HG03378 (cell line): ENCODE results near the gene PILRB.

ENCODE experiments used
- ATAC-seq: cut with Tn5 transposase; IDR thresholded peaks from one replicate; pipeline ENCODE4 v1.9.1; 2021; ENCODE audit warnings: mild to moderate bottlenecking, moderate library complexity; ENCODE audit not compliant: unreplicated experiment

PILRB gene

DNA sequence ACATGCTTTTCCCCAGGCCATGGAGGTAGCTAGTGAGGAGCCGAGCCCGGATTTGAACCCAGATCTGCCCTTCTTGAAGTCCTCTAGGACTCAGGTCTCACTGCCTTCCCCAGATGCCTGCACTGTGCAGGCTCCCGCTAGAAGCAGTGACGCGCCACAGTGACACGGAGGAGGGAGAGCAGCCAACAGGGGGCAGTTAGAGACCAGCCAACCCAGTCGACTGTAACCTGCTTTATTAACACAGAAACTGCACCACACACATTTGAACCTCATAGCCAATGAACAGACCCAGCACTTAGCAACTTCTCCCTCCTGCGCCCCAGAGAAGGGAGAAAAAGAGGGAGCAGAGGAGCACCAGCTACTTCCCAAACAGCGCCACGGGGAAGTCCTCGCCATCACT lies 42.7 kb downstream of the PILRB start:
- ATAC-seq: no peak

DNA sequence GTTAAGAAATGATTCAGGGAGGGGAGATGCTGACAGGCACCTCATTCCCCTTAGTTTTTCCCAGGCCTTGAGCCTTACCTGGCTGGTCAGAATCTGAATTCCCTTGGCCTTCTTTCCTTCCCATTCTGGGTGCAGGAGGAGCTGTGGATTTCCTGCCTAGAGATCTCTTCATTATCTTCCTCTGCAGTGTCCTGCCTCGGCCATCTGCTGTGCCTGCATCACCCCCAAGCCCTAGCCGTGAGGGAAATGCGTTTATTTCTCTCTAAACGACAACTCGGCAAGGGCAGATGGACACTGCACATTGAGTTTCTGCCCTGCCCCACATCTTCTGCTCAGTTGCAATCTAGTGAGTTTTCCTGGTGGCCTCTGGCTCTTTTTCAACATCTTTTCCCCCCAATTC lies 43.9 kb downstream of the PILRB start:
- no peak for ATAC-seq

DNA sequence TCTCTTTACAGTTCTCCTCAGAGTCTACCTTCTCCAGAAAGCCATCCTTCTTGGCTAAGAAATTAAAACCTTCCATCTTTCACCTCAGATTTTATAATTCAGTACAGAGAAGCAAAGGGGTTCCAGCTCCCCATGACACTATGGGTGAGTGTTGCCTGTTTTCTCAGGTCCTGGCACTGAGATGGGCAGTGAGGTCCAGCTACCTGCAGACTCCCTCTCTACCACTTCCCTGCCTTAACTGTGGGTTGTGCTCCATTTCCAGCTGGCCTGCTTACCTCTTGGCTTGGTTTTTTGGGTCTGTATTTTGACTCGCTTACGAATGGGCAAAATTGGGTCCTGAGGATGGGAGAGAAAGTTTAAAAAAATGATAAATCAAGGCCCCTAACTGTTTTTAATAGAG lies 44.3 kb downstream of the PILRB start:
- no peak for ATAC-seq

DNA sequence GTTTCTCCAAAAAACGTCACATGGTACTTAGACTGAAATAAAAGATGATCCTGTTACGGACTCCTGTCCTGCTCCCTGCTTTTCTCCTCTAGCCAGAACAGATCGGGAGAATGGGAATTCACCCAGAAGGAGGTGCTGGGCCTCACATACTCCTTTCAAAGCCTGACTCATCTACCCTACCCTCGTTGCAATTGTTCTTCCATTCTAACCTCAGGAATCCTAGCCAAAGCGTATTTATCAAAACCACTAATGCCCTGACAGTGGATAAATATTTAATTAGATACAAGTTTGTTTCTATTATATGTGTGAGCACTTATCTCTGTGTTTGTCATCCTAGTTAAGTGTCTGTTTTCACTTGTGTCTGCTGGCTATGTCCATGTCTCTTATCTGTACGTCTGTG lies 48.9 kb downstream of the PILRB start:
- no peak for ATAC-seq

DNA sequence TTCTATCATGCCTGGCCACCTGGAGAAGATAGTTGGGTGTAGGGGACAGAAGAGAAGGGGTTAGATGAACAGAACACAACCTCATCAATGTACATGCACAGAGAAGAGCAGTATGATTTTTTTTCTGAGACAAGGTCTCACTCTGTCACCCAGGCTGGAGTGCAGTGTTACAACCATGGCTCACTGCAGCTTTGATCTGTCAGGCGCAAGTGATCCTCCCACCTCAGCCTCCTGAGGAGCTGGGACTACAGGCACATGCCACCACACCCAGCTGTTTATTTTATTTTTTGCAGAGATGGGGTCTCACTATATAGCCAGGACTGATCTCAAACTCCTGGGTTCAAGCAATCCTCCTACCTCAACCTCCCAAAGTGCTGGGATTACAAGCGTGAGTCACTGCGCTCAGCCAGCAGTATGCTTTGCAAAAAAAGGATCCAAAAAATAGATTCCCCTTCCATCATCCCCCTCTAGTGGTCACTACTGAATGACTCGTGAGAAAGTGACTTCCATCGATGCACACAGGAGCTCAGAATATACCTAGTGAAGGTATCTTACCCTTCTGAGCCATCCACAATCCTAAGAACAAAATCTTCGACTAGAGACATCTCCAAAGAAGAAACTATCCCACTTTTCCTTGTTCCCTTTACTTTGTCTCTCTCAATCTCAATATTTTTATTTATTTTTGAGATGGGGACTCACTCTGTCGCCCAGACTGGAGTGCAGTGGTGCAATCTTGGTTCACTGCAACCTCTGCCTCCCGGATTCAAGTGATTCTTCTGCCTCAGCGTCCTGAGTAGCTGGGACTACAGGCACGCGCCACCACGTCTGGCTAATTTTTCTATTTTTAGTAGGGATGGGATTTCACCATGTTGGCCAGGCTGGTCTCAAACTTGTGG lies 49.6 kb downstream of the PILRB start:
- peak; percentile 56 for ATAC-seq

DNA sequence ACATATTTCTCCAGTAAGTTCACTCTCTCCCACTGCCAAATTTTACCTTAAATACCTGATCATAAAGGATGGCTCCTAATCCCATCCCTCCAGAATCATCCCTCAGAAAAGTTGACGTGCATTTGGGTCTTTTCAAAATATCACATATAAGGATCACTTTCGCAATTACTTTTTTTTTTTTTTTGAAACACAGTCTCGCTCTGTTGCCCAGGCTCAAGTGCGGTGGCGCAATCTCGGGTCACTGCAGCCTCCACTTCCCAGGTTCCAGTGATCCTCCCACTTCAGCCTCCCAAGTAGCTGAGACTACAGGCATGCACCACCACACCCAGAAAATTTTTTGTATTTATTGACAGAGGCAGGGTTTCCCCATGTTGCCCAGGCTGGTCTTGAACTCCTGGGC lies 53.2 kb downstream of the PILRB start:
- ATAC-seq: no peak

DNA sequence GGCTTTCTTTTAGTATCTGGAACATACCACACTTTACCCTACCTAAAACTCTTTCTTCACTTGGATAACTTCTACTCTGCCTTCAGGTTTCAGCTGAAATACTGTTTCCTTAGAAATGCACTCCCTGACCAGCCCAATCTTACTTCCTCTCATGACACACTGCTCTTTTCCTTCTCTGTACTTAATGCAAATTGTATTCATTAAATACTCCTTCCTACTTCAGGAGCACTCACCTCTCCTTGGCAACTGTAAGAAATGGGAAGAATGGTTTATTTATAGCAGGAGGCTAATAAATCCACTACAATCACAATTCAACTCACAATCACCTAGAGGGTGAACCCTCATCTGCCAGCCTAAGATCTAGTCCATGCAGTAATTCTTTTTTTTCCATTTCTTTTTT lies 55.4 kb downstream of the PILRB start:
- ATAC-seq: no peak

DNA sequence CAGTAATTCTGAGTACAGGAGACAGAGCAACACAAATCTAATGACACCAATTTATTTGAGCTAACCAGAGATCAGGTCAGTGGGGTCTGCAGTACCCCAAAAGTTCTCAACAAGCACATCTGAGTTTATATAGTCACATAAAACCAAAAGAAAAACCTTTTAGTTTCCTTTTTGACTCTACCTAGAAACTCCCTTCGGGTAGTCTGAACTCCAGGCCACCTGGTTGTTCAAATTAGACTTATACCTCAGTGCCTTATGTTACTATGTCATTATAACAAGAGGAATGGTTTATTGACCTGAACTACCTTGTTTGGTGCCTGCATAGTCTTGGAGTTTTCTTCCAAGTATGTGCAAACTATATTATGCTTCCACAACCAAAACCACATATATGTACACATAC lies 56.0 kb downstream of the PILRB start:
- no peak for ATAC-seq

DNA sequence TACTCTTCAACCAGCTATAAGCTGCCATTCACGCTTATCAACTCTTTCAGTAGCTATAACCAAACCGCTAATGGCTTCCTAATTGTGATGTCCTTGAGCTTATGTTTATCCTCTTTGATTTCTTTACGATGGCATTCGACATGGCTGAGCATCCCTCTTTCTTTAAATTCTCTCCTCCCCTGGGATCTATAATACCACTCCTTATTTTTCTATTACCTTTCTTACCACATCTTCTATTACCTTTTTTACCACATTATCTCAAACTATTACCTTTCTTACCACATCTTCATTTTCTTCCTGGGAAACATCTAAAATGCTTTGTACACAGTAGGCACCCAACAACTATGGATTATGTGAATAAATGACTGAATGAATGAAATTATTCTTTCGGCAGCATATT lies 57.5 kb downstream of the PILRB start:
- ATAC-seq: no peak
